Neural cell (in vitro differentiated cells): ENCODE data around the gene RPS6KA2. TPM values are rescaled to one million over a fixed set of nuclear protein-coding genes. Genes with fewer than 3 reads are reported as not detected.

Experiments used
- H2AFZ ChIP-seq: fragments of 200-600, 300-800 bp; sonication (generic), shearing (Covaris generic); 2 replicates; pipeline ENCODE4 v1.6.0; 2014; ENCODE audit warnings: low read depth, mild to moderate bottlenecking, antibody characterized with exemption, low read length, moderate library complexity
- H3F3A ChIP-seq: fragments of 200-600 bp; shearing (Covaris generic); 2 replicates; pipeline ENCODE4 v1.6.1; 2016; ENCODE audit warnings: mild to moderate bottlenecking, moderate library complexity, mixed read lengths, antibody characterized with exemption, low read length; ENCODE audit not compliant: insufficient read depth, poor library complexity, severe bottlenecking
- H3K27ac ChIP-seq: fragments of 200-600, 300-800 bp; sonication (generic), shearing (Covaris generic); 2 replicates; pipeline ENCODE4 v1.5.1; 2014; ENCODE audit warnings: mild to moderate bottlenecking, low read length, moderate library complexity
- H3K27me3 ChIP-seq: fragments of 300-800, 200-600 bp; sonication (generic), shearing (Covaris generic); 2 replicates; pipeline ENCODE4 v1.6.0; 2014; ENCODE audit warnings: mild to moderate bottlenecking, low read depth, low read length, moderate library complexity; ENCODE audit not compliant: insufficient read depth
- H3K36me3 ChIP-seq: fragments of 300-800, 200-600 bp; sonication (generic), shearing (Covaris generic); 2 replicates; pipeline ENCODE4 v1.5.1; 2014; ENCODE audit warnings: mild to moderate bottlenecking, antibody characterized with exemption, low read length, moderate library complexity; ENCODE audit not compliant: insufficient read depth
- H3K4me2 ChIP-seq: fragments of 300-800, 200-600 bp; sonication (generic), shearing (Covaris generic); 2 replicates; pipeline ENCODE4 v1.6.0; 2014; ENCODE audit warnings: mild to moderate bottlenecking, low read length
- H3K4me3 ChIP-seq: fragments of 300-800, 200-600 bp; sonication (generic), shearing (Covaris generic); 2 replicates; pipeline ENCODE4 v1.5.1; 2014; ENCODE audit warnings: mild to moderate bottlenecking, low read length, moderate library complexity
- H3K79me2 ChIP-seq: fragments of 200-600 bp; shearing (Covaris generic); replicated peaks from 2 replicates; pipeline ENCODE4 v1.6.0; 2014; ENCODE audit warnings: mild to moderate bottlenecking, low read length, moderate library complexity; ENCODE audit not compliant: insufficient read depth
- H3K9ac ChIP-seq: fragments of 300-800, 200-600 bp; sonication (generic), shearing (Covaris generic); 2 replicates; pipeline ENCODE4 v1.6.1; 2016; ENCODE audit warnings: mild to moderate bottlenecking, low read length, mixed read lengths
- H3K9me2 ChIP-seq: fragments of 200-600 bp; shearing (Covaris generic); 2 replicates; pipeline ENCODE4 v1.6.1; 2016; ENCODE audit warnings: mild to moderate bottlenecking, low read length, mixed read lengths; ENCODE audit not compliant: insufficient read depth
- H3K9me3 ChIP-seq: fragments of 200-600, 300-800 bp; sonication (generic), shearing (Covaris generic); 2 replicates; pipeline ENCODE4 v1.6.1; 2016; ENCODE audit warnings: mild to moderate bottlenecking, mixed run types, low read length, moderate library complexity, mixed read lengths
- H4K20me1 ChIP-seq: fragments of 200-600 bp; shearing (Covaris generic); 2 replicates; pipeline ENCODE4 v1.6.1; 2016; ENCODE audit warnings: mild to moderate bottlenecking, mixed run types; ENCODE audit not compliant: insufficient read depth
- EP300 ChIP-seq: fragments of 450-650 bp; conservative IDR thresholded peaks from 2 replicates; pipeline ENCODE4 v1.6.1; 2014; ENCODE audit warnings: antibody characterized with exemption, mild to moderate bottlenecking, moderate library complexity; ENCODE audit not compliant: poor library complexity, severe bottlenecking
- EZH2 ChIP-seq: fragments of 200-600, 300-800 bp; shearing (Covaris generic), sonication (generic); IDR thresholded peaks from 2 replicates; pipeline ENCODE4 v1.6.1; 2014; ENCODE audit warnings: antibody characterized with exemption, low read length, borderline replicate concordance, mild to moderate bottlenecking; ENCODE audit not compliant: insufficient read depth, poor library complexity, severe bottlenecking
- MXI1 ChIP-seq: fragments of 450-650 bp; conservative IDR thresholded peaks from 2 replicates; pipeline ENCODE4 v1.6.1; 2014; ENCODE audit warnings: antibody characterized with exemption, mild to moderate bottlenecking; ENCODE audit not compliant: poor library complexity, severe bottlenecking
- POLR2AphosphoS5 ChIP-seq: IDR thresholded peaks from 2 replicates; pipeline ENCODE4 v1.6.1; 2012
- RAD21 ChIP-seq: fragments of 450-650 bp; conservative IDR thresholded peaks from 2 replicates; pipeline ENCODE4 v1.6.1; 2014; ENCODE audit warnings: antibody characterized with exemption, mild to moderate bottlenecking, moderate library complexity
- SMC3 ChIP-seq: fragments of 450-650 bp; conservative IDR thresholded peaks from 2 replicates; pipeline ENCODE4 v1.6.1; 2014; ENCODE audit warnings: antibody characterized with exemption, mild to moderate bottlenecking, moderate library complexity; ENCODE audit not compliant: poor library complexity
- TAF1 ChIP-seq: IDR thresholded peaks from 2 replicates; pipeline ENCODE4 v1.6.1; 2012; ENCODE audit warnings: low read depth
- polyA plus RNA-seq: library from polyadenylated mRNA; depleted of rRNA; stranded (reverse); fragments of >200 nt; gene quantifications from 2 replicates; pipeline ENCODE4 v1.2.3, GENCODE V29; 2014
- TF ChIP-seq, protein P1 (sequence below): IDR thresholded peaks from 2 replicates; pipeline ENCODE4 v1.6.1; 2012; ENCODE audit warnings: borderline replicate concordance
- TF ChIP-seq, protein P2 (sequence below): fragments of 450-650 bp; IDR thresholded peaks from 2 replicates; pipeline ENCODE4 v1.5.1; 2014; ENCODE audit warnings: antibody characterized with exemption, mild to moderate bottlenecking, moderate library complexity; ENCODE audit not compliant: poor library complexity, severe bottlenecking

RPS6KA2 gene
- polyA plus RNA-seq, 1 donor from 2014 or later, result 34.3 TPM

DNA sequence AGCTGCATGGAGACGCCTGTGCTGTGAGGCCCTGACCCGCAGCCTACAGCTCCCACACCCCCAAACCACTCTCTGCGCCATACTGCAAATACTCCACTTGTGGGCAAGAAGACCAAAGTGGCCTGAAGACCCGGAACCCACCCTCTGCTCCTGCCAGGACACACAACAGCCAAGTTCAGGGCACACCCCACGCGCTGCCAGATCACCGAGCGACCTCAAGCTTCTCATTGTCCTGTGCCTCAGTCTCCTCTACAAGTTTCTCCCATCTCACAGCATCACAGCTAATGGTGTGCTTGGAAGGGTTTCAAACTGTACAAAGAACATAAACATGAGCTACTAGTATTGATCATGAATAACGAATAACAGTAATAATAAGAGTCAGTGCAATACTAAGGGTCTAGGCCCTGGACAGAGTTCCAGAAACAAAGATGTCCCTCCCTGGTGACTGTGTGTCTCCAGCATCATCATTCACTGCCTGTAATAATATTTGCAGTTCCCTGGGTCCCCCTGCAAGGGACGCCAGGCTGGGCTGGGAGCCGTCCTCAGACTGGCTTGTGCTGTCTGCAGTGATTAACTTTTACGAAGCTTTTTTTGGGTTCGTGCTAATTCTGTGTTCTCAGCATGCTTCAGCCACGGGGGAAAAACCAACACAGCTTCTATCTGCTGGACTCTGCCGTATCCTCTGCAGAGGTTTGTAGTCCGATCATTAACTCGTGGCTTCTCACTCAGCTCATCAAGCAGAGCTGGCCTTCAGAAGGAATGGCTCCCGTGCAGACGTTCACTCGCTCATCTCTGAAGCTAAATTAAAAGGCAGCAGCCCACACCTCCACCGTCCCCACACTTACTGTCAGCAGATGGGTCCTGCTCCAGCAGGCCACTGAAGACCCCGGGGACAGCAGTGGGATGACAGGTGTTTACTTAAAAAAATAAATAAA lies 162.7 kb downstream of the RPS6KA2 start:
- TF ChIP-seq SMC3 (no peak), EP300 (no peak), MXI1 (no peak), TAF1 (no peak), POLR2AphosphoS5 (no peak), RAD21 (no peak), EZH2 (no peak)
- TF ChIP-seq, protein P1, sequence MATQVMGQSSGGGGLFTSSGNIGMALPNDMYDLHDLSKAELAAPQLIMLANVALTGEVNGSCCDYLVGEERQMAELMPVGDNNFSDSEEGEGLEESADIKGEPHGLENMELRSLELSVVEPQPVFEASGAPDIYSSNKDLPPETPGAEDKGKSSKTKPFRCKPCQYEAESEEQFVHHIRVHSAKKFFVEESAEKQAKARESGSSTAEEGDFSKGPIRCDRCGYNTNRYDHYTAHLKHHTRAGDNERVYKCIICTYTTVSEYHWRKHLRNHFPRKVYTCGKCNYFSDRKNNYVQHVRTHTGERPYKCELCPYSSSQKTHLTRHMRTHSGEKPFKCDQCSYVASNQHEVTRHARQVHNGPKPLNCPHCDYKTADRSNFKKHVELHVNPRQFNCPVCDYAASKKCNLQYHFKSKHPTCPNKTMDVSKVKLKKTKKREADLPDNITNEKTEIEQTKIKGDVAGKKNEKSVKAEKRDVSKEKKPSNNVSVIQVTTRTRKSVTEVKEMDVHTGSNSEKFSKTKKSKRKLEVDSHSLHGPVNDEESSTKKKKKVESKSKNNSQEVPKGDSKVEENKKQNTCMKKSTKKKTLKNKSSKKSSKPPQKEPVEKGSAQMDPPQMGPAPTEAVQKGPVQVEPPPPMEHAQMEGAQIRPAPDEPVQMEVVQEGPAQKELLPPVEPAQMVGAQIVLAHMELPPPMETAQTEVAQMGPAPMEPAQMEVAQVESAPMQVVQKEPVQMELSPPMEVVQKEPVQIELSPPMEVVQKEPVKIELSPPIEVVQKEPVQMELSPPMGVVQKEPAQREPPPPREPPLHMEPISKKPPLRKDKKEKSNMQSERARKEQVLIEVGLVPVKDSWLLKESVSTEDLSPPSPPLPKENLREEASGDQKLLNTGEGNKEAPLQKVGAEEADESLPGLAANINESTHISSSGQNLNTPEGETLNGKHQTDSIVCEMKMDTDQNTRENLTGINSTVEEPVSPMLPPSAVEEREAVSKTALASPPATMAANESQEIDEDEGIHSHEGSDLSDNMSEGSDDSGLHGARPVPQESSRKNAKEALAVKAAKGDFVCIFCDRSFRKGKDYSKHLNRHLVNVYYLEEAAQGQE, result no peak
- TF ChIP-seq, protein P2, sequence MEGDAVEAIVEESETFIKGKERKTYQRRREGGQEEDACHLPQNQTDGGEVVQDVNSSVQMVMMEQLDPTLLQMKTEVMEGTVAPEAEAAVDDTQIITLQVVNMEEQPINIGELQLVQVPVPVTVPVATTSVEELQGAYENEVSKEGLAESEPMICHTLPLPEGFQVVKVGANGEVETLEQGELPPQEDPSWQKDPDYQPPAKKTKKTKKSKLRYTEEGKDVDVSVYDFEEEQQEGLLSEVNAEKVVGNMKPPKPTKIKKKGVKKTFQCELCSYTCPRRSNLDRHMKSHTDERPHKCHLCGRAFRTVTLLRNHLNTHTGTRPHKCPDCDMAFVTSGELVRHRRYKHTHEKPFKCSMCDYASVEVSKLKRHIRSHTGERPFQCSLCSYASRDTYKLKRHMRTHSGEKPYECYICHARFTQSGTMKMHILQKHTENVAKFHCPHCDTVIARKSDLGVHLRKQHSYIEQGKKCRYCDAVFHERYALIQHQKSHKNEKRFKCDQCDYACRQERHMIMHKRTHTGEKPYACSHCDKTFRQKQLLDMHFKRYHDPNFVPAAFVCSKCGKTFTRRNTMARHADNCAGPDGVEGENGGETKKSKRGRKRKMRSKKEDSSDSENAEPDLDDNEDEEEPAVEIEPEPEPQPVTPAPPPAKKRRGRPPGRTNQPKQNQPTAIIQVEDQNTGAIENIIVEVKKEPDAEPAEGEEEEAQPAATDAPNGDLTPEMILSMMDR, result no peak
- H3K9me2 ChIP-seq, result no peaks in the 10 kb centered on the region
- H3K27me3 ChIP-seq, result no peaks in the 10 kb centered on the region
- no peak overlapping the region for H3K27ac ChIP-seq
- H3F3A ChIP-seq, result no peaks in the 10 kb centered on the region
- no peak overlapping the region for H3K4me2 ChIP-seq
- H3K79me2 ChIP-seq, result no peaks in the 10 kb centered on the region
- H2AFZ ChIP-seq, result no peak overlapping the region
- no peaks in the 10 kb centered on the region for H4K20me1 ChIP-seq
- no peaks in the 10 kb centered on the region for H3K9me3 ChIP-seq
- no peak overlapping the region for H3K4me3 ChIP-seq
- no peak overlapping the region for H3K9ac ChIP-seq
- no peaks in the 10 kb centered on the region for H3K36me3 ChIP-seq

DNA sequence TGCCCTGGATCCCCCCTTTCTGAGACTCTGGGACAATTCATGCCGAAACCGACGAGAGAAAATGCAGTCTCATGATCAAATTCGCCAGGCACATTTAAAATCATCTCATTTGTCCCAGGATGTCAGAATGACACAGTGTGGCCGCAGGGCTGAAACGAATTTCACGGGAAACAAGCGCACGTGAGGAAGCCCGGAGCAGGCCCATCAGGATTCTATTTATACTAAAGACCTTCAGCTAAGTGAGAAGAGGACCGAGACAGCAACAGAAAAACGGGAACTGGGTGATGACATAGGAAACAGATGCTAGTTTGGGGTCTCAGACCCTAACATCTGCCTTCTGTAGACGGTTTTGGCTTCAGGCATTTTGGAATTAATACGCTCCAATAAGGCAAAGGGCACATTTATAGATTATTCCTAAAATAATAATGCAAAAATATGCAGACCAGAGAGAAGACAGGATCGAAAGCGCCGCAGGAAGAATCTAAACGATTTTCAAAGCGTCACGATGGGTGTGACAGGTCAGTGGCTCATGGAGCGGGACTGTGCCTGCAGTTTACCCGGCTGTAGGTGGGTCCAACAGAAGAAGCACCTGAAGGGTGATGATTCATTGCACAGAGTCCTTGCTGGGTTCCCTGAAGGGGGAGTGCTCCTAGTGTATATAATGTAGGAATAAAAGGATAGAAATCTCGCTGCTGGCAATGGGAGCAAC lies 163.5 kb downstream of the RPS6KA2 start:
- Histone ChIP-seq H3K4me3 (no peak overlapping the region), H3K9ac (no peak overlapping the region), H3F3A (no peaks in the 10 kb centered on the region), H3K27me3 (no peaks in the 10 kb centered on the region), H3K79me2 (no peaks in the 10 kb centered on the region), H2AFZ (no peak overlapping the region), H3K9me2 (no peaks in the 10 kb centered on the region), H3K36me3 (no peaks in the 10 kb centered on the region), H3K4me2 (no peak overlapping the region), H3K27ac (no peak overlapping the region), H3K9me3 (no peaks in the 10 kb centered on the region), H4K20me1 (no peaks in the 10 kb centered on the region)
- TF ChIP-seq POLR2AphosphoS5, result no peak
- no peak for TF ChIP-seq MXI1
- no peak for TF ChIP-seq SMC3
- TF ChIP-seq, protein P2, result no peak
- TF ChIP-seq EP300, result no peak
- TF ChIP-seq TAF1, result no peak
- TF ChIP-seq RAD21, result no peak
- no peak for TF ChIP-seq EZH2
